GM21381 (cell line): ENCODE data around the gene PDE4D.
A peak's percentile ranks its signal among the peaks of the same experiment; 100 is the strongest.

Experiments used
- ATAC-seq: cut with Tn5 transposase; IDR thresholded peaks from one replicate; pipeline ENCODE4 v1.9.1; 2021; ENCODE audit warnings: mild to moderate bottlenecking, moderate library complexity; ENCODE audit not compliant: unreplicated experiment

PDE4D gene

GRCh38 chr5:59168067-59168466 lies 725.5 kb downstream of the PDE4D start:
- no peak for ATAC-seq

- no peak for ATAC-seq
Measured at GRCh38 chr5:59164041-59164830, 729.3 kb downstream of the PDE4D start.

GRCh38 chr5:59161221-59162105 lies 732.1 kb downstream of the PDE4D start:
- no peak for ATAC-seq

- ATAC-seq, result no peak
Measured at GRCh38 chr5:59158637-59159391, 734.7 kb downstream of the PDE4D start.

- no peak for ATAC-seq
Measured at GRCh38 chr5:59158165-59158564, 735.4 kb downstream of the PDE4D start.

- ATAC-seq, result no peak
Measured at GRCh38 chr5:59157068-59157467, 736.5 kb downstream of the PDE4D start.

GRCh38 chr5:59152701-59153245 lies 740.8 kb downstream of the PDE4D start:
- peak; percentile 54 for ATAC-seq

- ATAC-seq, result no peak
Measured at GRCh38 chr5:59151162-59151889, 742.2 kb downstream of the PDE4D start.

- no peak for ATAC-seq
Measured at GRCh38 chr5:59149827-59150226, 743.7 kb downstream of the PDE4D start.

- no peak for ATAC-seq
Measured at GRCh38 chr5:59149271-59149670, 744.3 kb downstream of the PDE4D start.

GRCh38 chr5:59146729-59147128 lies 746.8 kb downstream of the PDE4D start:
- ATAC-seq, result no peak

GRCh38 chr5:59143926-59144333 lies 749.6 kb downstream of the PDE4D start:
- ATAC-seq, result peak; percentile 98

GRCh38 chr5:59142927-59143326 lies 750.6 kb downstream of the PDE4D start:
- no peak for ATAC-seq

GRCh38 chr5:59142138-59142537 lies 751.4 kb downstream of the PDE4D start:
- no peak for ATAC-seq

- no peak for ATAC-seq
Measured at GRCh38 chr5:59140133-59140532, 753.4 kb downstream of the PDE4D start.

GRCh38 chr5:59139695-59140094 lies 753.8 kb downstream of the PDE4D start:
- ATAC-seq, result no peak

- ATAC-seq, result no peak
Measured at GRCh38 chr5:59138509-59138908, 755.0 kb downstream of the PDE4D start.

GRCh38 chr5:59137846-59138245 lies 755.7 kb downstream of the PDE4D start:
- ATAC-seq, result no peak

- no peak for ATAC-seq
Measured at GRCh38 chr5:59136549-59136948, 757.0 kb downstream of the PDE4D start.

- no peak for ATAC-seq
Measured at GRCh38 chr5:59134471-59135163, 758.9 kb downstream of the PDE4D start.
